ENCODE data around the gene ZDHHC4.

Gene ZDHHC4
- total RNA-seq: 7.6 to 27.3 (median 20.2) reads per million in 18 experiments

GRCh38 chr7:6577369-6578113 lies at the start of gene ZDHHC4:
ZDHHC4 (plus strand) TSS chr7:6577454; CDS start chr7:6580562, 3,108 bp downstream.
- DNase-seq: peak; percentile 93 to 97

GRCh38 chr7:6528401-6529130 lies 48.7 kb upstream of the ZDHHC4 start:
- no peak for DNase-seq

GRCh38 chr7:6529643-6530042 lies 47.6 kb upstream of the ZDHHC4 start:
- DNase-seq: no peak

GRCh38 chr7:6530626-6531491 lies 46.4 kb upstream of the ZDHHC4 start:
- DNase-seq: peak in 1 of 2 donors; percentile 30

GRCh38 chr7:6531492-6532279 lies 45.6 kb upstream of the ZDHHC4 start:
- DNase-seq: no peak

GRCh38 chr7:6532516-6532915 lies 44.7 kb upstream of the ZDHHC4 start:
- no peak for DNase-seq

- DNase-seq: peak in 1 of 2 donors; percentile 42
Observed at GRCh38 chr7:6533893-6534495, 43.3 kb upstream of the ZDHHC4 start.

GRCh38 chr7:6536262-6537260 lies 40.7 kb upstream of the ZDHHC4 start:
- no peak for DNase-seq

- no peak for DNase-seq
Observed at GRCh38 chr7:6542368-6542767, 34.9 kb upstream of the ZDHHC4 start.

GRCh38 chr7:6545398-6546126 lies 31.7 kb upstream of the ZDHHC4 start:
- peak; percentile 81 to 92 for DNase-seq

- DNase-seq: no peak
Observed at GRCh38 chr7:6546498-6547251, 30.6 kb upstream of the ZDHHC4 start.

GRCh38 chr7:6547400-6547799 lies 29.9 kb upstream of the ZDHHC4 start:
- no peak for DNase-seq

GRCh38 chr7:6551016-6551511 lies 26.2 kb upstream of the ZDHHC4 start, which contains the start of gene GRID2IP:
GRID2IP (minus strand) TSS chr7:6551461; CDS start chr7:6551436, 25 bp downstream.
- DNase-seq: no peak

GRCh38 chr7:6553448-6554044 lies 23.7 kb upstream of the ZDHHC4 start:
- DNase-seq: peak; percentile 74 to 89

GRCh38 chr7:6554848-6555247 lies 22.4 kb upstream of the ZDHHC4 start:
- DNase-seq: no peak

GRCh38 chr7:6556196-6556595 lies 21.1 kb upstream of the ZDHHC4 start:
- no peak for DNase-seq

GRCh38 chr7:6558837-6559236 lies 18.4 kb upstream of the ZDHHC4 start:
- peak; percentile 67 to 78 for DNase-seq

GRCh38 chr7:6559896-6560295 lies 17.4 kb upstream of the ZDHHC4 start:
- DNase-seq: no peak

All from inflammatory macrophage (primary cell).